GM19193 (cell line): ENCODE measurements around the gene CYFIP2.

Experiments used
- POLR2A ChIP-seq: IDR thresholded peaks from 4 replicates; pipeline ENCODE4 v1.6.1; 2011; ENCODE audit not compliant: insufficient read depth, insufficient read length; ENCODE audit errors: extremely low read depth

The CYFIP2 gene

GRCh38 chr5:157350939-157351801 is 85.2 kb downstream of the CYFIP2 start:
- no peak for TF ChIP-seq POLR2A

- no peak for TF ChIP-seq POLR2A
Measured at GRCh38 chr5:157351802-157352092, 85.8 kb downstream of the CYFIP2 start.

GRCh38 chr5:157352756-157353340 is 86.9 kb downstream of the CYFIP2 start:
- no peak for TF ChIP-seq POLR2A

- TF ChIP-seq POLR2A: no peak
Measured at GRCh38 chr5:157354800-157355199, 88.9 kb downstream of the CYFIP2 start.

GRCh38 chr5:157356576-157356975 is 90.7 kb downstream of the CYFIP2 start:
- TF ChIP-seq POLR2A: no peak

- TF ChIP-seq POLR2A: no peak
Measured at GRCh38 chr5:157357823-157358222, 91.9 kb downstream of the CYFIP2 start.

GRCh38 chr5:157358871-157359270 is 92.9 kb downstream of the CYFIP2 start:
- TF ChIP-seq POLR2A: no peak

- no peak for TF ChIP-seq POLR2A
Measured at GRCh38 chr5:157359356-157360055, 93.6 kb downstream of the CYFIP2 start.

GRCh38 chr5:157362012-157362411 is 96.1 kb downstream of the CYFIP2 start:
- no peak for TF ChIP-seq POLR2A

GRCh38 chr5:157362502-157362901 is 96.6 kb downstream of the CYFIP2 start:
- TF ChIP-seq POLR2A: no peak

- TF ChIP-seq POLR2A: no peak
Measured at GRCh38 chr5:157362982-157363381, 97.1 kb downstream of the CYFIP2 start.

GRCh38 chr5:157365732-157366131 is 99.8 kb downstream of the CYFIP2 start:
- TF ChIP-seq POLR2A: no peak

GRCh38 chr5:157366741-157367674 is 101.1 kb downstream of the CYFIP2 start:
- TF ChIP-seq POLR2A: no peak

- TF ChIP-seq POLR2A: no peak
Measured at GRCh38 chr5:157369507-157369906, 103.6 kb downstream of the CYFIP2 start.

- no peak for TF ChIP-seq POLR2A
Measured at GRCh38 chr5:157370967-157371366, 105.0 kb downstream of the CYFIP2 start.

- no peak for TF ChIP-seq POLR2A
Measured at GRCh38 chr5:157371655-157372471, 105.9 kb downstream of the CYFIP2 start.
